HK-2 (cell line): ENCODE results near the gene SLC24A4.

Experiments used
- DNase-seq: peaks from one replicate; pipeline ENCODE4 v3.0.0-alpha.2; 2018; ENCODE audit not compliant: unreplicated experiment

The SLC24A4 gene

GRCh38 chr14:92404018-92404417, 81.1 kb downstream of the SLC24A4 start:
- no peak for DNase-seq

GRCh38 chr14:92404421-92404820, 81.5 kb downstream of the SLC24A4 start:
- DNase-seq = no peak

DNA sequence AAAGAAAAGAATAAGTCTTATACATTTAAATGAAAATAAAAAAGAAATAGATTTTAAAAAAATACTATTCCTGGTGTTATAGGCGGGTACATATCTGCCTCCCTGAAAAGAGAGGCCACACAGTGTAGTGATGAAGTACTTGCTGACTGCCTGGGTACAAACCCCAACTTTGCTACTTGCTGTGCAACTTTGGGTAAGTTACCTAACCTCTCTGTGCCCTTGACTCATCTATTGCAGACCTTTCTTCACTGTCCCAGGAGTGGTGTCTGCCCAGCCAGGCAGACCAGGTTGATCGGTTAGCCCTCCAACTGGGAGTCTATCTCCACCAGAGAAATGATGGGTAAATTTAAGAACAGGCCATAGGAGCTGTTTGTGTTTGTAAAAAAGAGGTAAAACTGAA, 82.0 kb downstream of the SLC24A4 start:
- DNase-seq = no peak

GRCh38 chr14:92407410-92407809, 84.4 kb downstream of the SLC24A4 start:
- no peak for DNase-seq

DNA sequence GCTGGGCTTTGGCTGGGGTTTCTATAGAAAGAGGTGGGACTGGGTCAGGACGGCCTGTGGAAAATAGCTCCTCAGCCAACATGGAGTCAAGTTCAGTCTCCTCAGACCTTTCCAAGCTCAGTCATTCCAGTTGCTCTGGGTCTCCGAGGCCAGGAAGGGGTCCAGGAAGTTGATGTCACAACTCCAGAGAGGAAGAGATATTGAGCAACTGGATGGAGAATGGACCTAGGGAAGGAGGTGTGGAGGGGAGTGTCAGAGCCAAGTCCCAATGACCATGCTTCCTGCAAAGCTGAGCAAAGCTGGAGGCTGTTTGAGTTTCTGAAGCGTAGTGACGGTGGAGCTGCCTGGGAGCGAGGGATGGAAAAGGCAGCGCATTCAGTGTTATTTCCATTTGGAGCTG, 86.1 kb downstream of the SLC24A4 start:
- no peak for DNase-seq

DNA sequence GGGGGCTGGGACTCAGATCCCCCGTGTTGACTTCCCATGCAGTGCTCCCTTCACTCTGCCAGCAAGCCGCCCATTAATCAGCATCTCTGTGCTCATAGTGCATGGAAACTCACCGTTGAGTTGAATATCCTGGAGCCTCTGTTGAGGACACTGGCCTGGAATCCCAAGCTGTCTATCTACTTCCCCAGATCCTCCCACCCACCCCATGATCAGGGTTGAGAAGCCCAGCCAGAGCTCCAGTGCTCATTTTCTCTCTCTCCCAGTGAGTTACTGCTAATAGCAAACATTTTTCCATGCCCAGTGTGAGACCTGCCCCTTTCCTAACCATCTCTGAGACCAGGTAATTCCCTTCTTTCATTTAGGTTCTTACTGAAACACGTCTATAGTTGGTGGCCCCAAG, 88.2 kb downstream of the SLC24A4 start:
- no peak for DNase-seq

DNA sequence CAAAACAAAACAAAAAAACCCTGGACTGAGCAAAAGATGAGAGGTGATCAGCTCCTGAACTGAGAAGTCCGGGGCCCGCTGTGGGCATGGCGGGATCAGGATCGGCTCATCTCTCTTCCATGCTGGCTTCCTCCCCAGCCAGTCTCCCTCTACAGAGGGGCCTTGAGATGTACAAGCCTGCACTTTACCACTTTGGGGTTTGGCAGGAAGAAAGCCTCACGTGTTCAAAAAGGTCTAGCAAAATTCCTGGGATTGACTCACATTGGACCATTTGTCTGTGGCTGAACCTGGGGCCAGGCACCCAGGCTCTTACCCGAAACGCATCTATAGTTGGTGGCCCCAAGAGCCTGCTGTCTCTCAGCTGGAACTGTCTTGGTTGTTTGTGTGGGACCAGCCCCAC, 89.0 kb downstream of the SLC24A4 start:
- no peak for DNase-seq

- no peak for DNase-seq
Observed at GRCh38 chr14:92412912-92413311, 89.9 kb downstream of the SLC24A4 start.

- no peak for DNase-seq
Observed at GRCh38 chr14:92413379-92413778, 90.4 kb downstream of the SLC24A4 start.

- DNase-seq = no peak
Observed at GRCh38 chr14:92414690-92415445, 91.9 kb downstream of the SLC24A4 start.

GRCh38 chr14:92415969-92416368, 93.0 kb downstream of the SLC24A4 start:
- no peak for DNase-seq

- DNase-seq = no peak
Observed at GRCh38 chr14:92416544-92416943, 93.6 kb downstream of the SLC24A4 start.

DNA sequence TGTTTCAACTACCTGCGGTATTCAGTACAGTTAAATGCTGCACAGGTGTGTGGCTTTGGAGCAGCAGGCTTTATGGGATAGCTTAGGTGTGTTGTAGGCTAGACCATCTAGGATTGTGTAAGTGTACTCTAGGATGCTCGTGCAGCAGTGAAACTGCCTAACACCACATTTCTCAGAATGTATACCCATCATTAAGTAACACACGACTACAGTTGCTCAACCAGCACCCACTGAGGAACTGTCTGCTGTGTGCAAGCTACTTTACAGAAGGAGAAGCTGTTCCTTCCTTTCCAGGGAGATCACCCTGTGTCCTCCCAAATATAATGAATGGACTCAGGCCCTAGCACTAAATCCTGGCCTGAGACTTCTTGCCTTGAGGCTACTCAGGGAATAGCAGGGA, 94.8 kb downstream of the SLC24A4 start:
- no peak for DNase-seq

- DNase-seq = no peak
Observed at GRCh38 chr14:92421751-92422150, 98.8 kb downstream of the SLC24A4 start.

DNA sequence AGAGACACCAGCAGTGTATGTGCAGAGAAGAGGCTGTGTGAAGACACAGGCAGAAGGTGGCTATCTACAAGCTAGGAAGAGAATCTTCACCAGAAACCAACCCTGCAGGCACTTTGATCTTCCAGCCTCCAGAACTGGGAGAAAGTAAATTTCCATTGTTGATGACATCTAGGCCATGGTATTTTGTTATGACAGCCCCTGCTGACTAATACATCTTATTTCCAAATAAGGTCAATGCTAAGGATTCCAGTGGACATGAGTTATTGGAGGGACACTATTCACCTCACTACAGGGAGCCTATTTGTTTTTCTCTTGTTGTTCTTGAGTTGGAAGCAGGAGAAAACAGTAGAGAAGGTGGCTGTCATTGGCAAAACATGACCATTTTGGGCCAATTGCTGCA, 102.1 kb downstream of the SLC24A4 start:
- DNase-seq = no peak

GRCh38 chr14:92426237-92426636, 103.3 kb downstream of the SLC24A4 start:
- no peak for DNase-seq

GRCh38 chr14:92427096-92427495, 104.1 kb downstream of the SLC24A4 start:
- no peak for DNase-seq

GRCh38 chr14:92430686-92431085, 107.7 kb downstream of the SLC24A4 start:
- no peak for DNase-seq

- no peak for DNase-seq
Observed at GRCh38 chr14:92431199-92431725, 108.3 kb downstream of the SLC24A4 start.

- no peak for DNase-seq
Observed at GRCh38 chr14:92433407-92433806, 110.4 kb downstream of the SLC24A4 start.

GRCh38 chr14:92435154-92435553, 112.2 kb downstream of the SLC24A4 start:
- DNase-seq = no peak

DNA sequence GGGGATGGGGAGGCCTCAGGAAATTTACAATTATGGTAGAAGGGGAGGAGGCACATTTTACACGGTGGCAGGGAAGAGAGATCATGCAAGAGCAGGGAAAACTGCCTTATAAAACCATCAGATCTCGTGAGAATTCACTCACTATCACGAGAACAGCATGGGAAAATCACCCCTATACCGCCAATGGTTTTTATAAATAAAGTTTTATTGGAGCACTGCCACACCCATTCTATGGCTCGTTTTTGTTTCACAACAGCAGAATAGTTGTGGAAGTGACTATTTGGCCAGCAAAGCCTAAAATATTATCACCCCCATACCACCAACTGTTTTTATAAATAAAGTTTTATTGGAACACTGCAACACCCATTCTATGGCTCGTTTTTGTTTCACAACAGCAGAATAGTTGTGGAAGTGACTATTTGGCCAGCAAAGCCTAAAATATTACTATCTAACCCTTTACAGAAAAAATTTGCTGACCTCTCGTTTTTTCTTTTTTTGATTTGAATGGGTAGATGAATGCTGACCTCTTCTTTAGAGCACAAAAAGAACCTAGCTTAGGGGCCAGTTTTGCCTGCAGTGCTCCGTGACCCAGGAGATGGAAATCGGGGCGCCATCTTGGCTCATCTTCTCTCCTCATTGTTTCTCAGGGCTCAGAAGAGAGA, 113.3 kb downstream of the SLC24A4 start:
- no peak for DNase-seq

- no peak for DNase-seq
Observed at GRCh38 chr14:92437309-92437708, 114.3 kb downstream of the SLC24A4 start.
